Measurements from ENCODE around the gene TMC6.

DNA sequence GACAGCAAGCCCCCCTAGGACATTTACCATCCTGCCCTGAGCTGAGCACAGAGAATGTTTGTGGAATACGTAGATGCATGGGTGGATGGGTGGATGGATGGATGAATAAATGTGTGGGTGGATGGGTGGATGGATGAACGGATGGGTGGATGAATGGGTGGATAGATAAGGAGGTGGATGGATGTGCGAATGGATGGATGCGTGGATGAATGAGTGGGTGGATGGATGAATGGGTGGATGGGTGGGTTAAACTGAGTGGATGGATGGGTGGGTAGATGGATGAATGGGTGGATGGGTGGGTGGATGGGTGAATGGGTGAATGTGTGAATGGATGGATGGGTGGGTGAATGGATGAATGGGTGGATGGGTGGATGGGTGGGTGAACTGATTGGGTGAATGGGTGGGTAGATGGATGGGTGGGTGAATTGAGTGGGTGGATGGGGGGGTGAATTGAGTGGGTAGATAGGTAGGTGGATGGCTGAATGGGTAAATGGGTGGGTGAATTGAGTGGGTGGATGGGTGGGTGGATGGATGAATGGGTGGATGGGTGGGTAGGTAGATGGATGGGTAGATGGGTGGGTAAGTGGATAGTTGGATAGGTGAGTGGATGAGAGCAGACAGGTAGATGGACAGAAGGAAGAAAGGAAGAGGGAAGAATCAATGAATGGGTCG, 5.2 kb downstream of the TMC6 start:
- no peak for TF ChIP-seq POLR2A (IDR thresholded peaks at IDR 0.05)
- TF ChIP-seq CTCF (IDR thresholded peaks at IDR 0.05), result no peak

Data from lower leg skin (tissue), 3 donors.